GM12892 (cell line): Measurements from ENCODE around the gene LRRIQ1.

Experiments
- POLR2A ChIP-seq: IDR thresholded peaks from 2 replicates; pipeline ENCODE4 v1.6.1; 2011; ENCODE audit warnings: low read depth, low read length, control low read depth
- POLR2AphosphoS5 ChIP-seq: IDR thresholded peaks from 2 replicates; pipeline ENCODE4 v1.6.1; 2011; ENCODE audit warnings: low read depth, low read length, control low read depth

- TF ChIP-seq POLR2AphosphoS5 (no peak), POLR2A (no peak)
Observed at GRCh38 chr12:85163752-85164321, 127.7 kb downstream of the LRRIQ1 start.
